HUES48 (cell line): ENCODE results near the gene TELO2.
"Not testable (repeated sequence)": the region's sequence is repeated elsewhere in the genome, so short reads cannot be mapped to it uniquely, and the experiment has no call there.

Experiments used
- H3K27ac ChIP-seq: one replicate; pipeline ENCODE4 v1.7.0; 2013; ENCODE audit warnings: low read depth, low read length, inconsistent platforms
- H3K27me3 ChIP-seq: 2 replicates; pipeline ENCODE4 v1.6.1; 2013; ENCODE audit warnings: mild to moderate bottlenecking, low read length; ENCODE audit not compliant: control insufficient read depth, insufficient read depth
- H3K36me3 ChIP-seq: 2 replicates; pipeline ENCODE4 v1.6.1; 2013; ENCODE audit warnings: low read length; ENCODE audit not compliant: control insufficient read depth, insufficient read depth
- H3K4me1 ChIP-seq: 2 replicates; pipeline ENCODE4 v1.6.1; 2013; ENCODE audit warnings: mild to moderate bottlenecking, low read length; ENCODE audit not compliant: control insufficient read depth, insufficient read depth
- H3K4me3 ChIP-seq: 2 replicates; pipeline ENCODE4 v1.5.1; 2013; ENCODE audit warnings: mild to moderate bottlenecking, low read depth, low read length
- H3K9ac ChIP-seq: 2 replicates; pipeline ENCODE4 v1.6.1; 2013; ENCODE audit warnings: mild to moderate bottlenecking, low read depth, low read length, moderate library complexity
- H3K9me3 ChIP-seq: 2 replicates; pipeline ENCODE4 v1.6.1; 2013; ENCODE audit warnings: low read length; ENCODE audit not compliant: control insufficient read depth, insufficient read depth

The TELO2 gene

GRCh38 chr16:1458977-1459341 lies 34.2 kb upstream of the TELO2 start:
- H3K9me3 ChIP-seq = no peaks in the 10 kb centered on the region
- H3K27ac ChIP-seq = no peak overlapping the region
- no peaks in the 10 kb centered on the region for H3K27me3 ChIP-seq
- H3K4me3 ChIP-seq = no peak overlapping the region
- no peaks in the 10 kb centered on the region for H3K4me1 ChIP-seq
- no peak overlapping the region for H3K9ac ChIP-seq
- peaks cover 47% of the 10 kb centered on the region for H3K36me3 ChIP-seq

GRCh38 chr16:1459967-1460366 lies 33.2 kb upstream of the TELO2 start:
- Histone ChIP-seq H3K4me1 (no peaks in the 10 kb centered on the region), H3K4me3 (no peak overlapping the region), H3K9ac (no peak overlapping the region), H3K9me3 (no peaks in the 10 kb centered on the region), H3K36me3 (peaks cover 38% of the 10 kb centered on the region), H3K27ac (no peak overlapping the region), H3K27me3 (no peaks in the 10 kb centered on the region)

- peaks cover 31% of the 10 kb centered on the region for H3K36me3 ChIP-seq
- H3K27ac ChIP-seq = no peak overlapping the region
- no peaks in the 10 kb centered on the region for H3K4me1 ChIP-seq
- H3K4me3 ChIP-seq = no peak overlapping the region
- H3K9ac ChIP-seq = no peak overlapping the region
- no peaks in the 10 kb centered on the region for H3K27me3 ChIP-seq
- H3K9me3 ChIP-seq = no peaks in the 10 kb centered on the region
These were observed 32.5 kb upstream of the TELO2 start for GRCh38 chr16:1460602-1461138.

- H3K9ac ChIP-seq = no peak overlapping the region
- H3K9me3 ChIP-seq = no peaks in the 10 kb centered on the region
- H3K36me3 ChIP-seq = peaks cover 26% of the 10 kb centered on the region
- H3K27ac ChIP-seq = no peak overlapping the region
- H3K27me3 ChIP-seq = no peaks in the 10 kb centered on the region
- no peaks in the 10 kb centered on the region for H3K4me1 ChIP-seq
- H3K4me3 ChIP-seq = no peak overlapping the region
These were observed 32.0 kb upstream of the TELO2 start for GRCh38 chr16:1461146-1461545.

GRCh38 chr16:1464196-1464893 lies 28.8 kb upstream of the TELO2 start:
- H3K27ac ChIP-seq = no peak overlapping the region
- no peaks in the 10 kb centered on the region for H3K4me1 ChIP-seq
- no peak overlapping the region for H3K4me3 ChIP-seq
- H3K36me3 ChIP-seq = peaks cover 14% of the 10 kb centered on the region
- H3K27me3 ChIP-seq = no peaks in the 10 kb centered on the region
- H3K9ac ChIP-seq = no peak overlapping the region
- H3K9me3 ChIP-seq = no peaks in the 10 kb centered on the region

- H3K27ac ChIP-seq = no peak overlapping the region
- no peaks in the 10 kb centered on the region for H3K9me3 ChIP-seq
- no peak overlapping the region for H3K9ac ChIP-seq
- no peak overlapping the region for H3K4me3 ChIP-seq
- no peaks in the 10 kb centered on the region for H3K27me3 ChIP-seq
- H3K4me1 ChIP-seq = no peaks in the 10 kb centered on the region
- peaks cover 13% of the 10 kb centered on the region for H3K36me3 ChIP-seq
These were observed 28.1 kb upstream of the TELO2 start for GRCh38 chr16:1464894-1465566.

GRCh38 chr16:1465567-1465915 lies 27.6 kb upstream of the TELO2 start:
- H3K4me3 ChIP-seq = no peak overlapping the region
- H3K27ac ChIP-seq = no peak overlapping the region
- H3K27me3 ChIP-seq = no peaks in the 10 kb centered on the region
- no peaks in the 10 kb centered on the region for H3K9me3 ChIP-seq
- no peaks in the 10 kb centered on the region for H3K4me1 ChIP-seq
- H3K9ac ChIP-seq = no peak overlapping the region
- peaks cover 9% of the 10 kb centered on the region for H3K36me3 ChIP-seq

GRCh38 chr16:1466054-1466453 lies 27.1 kb upstream of the TELO2 start:
- Histone ChIP-seq H3K9ac (no peak overlapping the region), H3K27me3 (no peaks in the 10 kb centered on the region), H3K9me3 (no peaks in the 10 kb centered on the region), H3K27ac (no peak overlapping the region), H3K36me3 (peaks cover 4% of the 10 kb centered on the region), H3K4me1 (no peaks in the 10 kb centered on the region), H3K4me3 (no peak overlapping the region)

GRCh38 chr16:1466968-1467521 lies 26.1 kb upstream of the TELO2 start:
- H3K9me3 ChIP-seq = no peaks in the 10 kb centered on the region
- H3K27ac ChIP-seq = no peak overlapping the region
- no peaks in the 10 kb centered on the region for H3K27me3 ChIP-seq
- H3K4me3 ChIP-seq = no peak overlapping the region
- no peak overlapping the region for H3K9ac ChIP-seq
- no peaks in the 10 kb centered on the region for H3K36me3 ChIP-seq
- H3K4me1 ChIP-seq = no peaks in the 10 kb centered on the region

- Histone ChIP-seq H3K4me3 (no peak overlapping the region), H3K9me3 (no peaks in the 10 kb centered on the region), H3K36me3 (no peaks in the 10 kb centered on the region), H3K9ac (no peak overlapping the region), H3K27me3 (no peaks in the 10 kb centered on the region), H3K27ac (no peak overlapping the region), H3K4me1 (no peaks in the 10 kb centered on the region)
These were observed 24.7 kb upstream of the TELO2 start for GRCh38 chr16:1468426-1468810.

- H3K9me3 ChIP-seq, H3K4me1 ChIP-seq, H3K4me3 ChIP-seq, H3K36me3 ChIP-seq, H3K27me3 ChIP-seq, H3K27ac ChIP-seq, H3K9ac ChIP-seq: not testable (repeated sequence)
These were observed 24.0 kb upstream of the TELO2 start for GRCh38 chr16:1469141-1469540.
